Gastroesophageal sphincter (tissue), 3 donors: Measurements from ENCODE around the gene OTUD1.

Experiments used
- POLR2A ChIP-seq, 2 donors: fragments of 450-650 bp; IDR thresholded peaks; one replicate each; pipeline ENCODE4 v1.6.1; 2017; ENCODE audit warnings: antibody characterized with exemption in 2 of 2, mild to moderate bottlenecking in 2 of 2, moderate library complexity in 1 of 2
- TF ChIP-seq, protein P1 (sequence below), 4 experiments: fragments of 200-600 bp in 2 of 4; fragments of 450-650 bp in 2 of 4; sonication (generic) in 1 of 4; IDR thresholded peaks; one replicate each; pipeline ENCODE4 v1.5.1; 2017 to 2019; ENCODE audit warnings: antibody characterized with exemption in 4 of 4, mild to moderate bottlenecking in 2 of 4, moderate library complexity in 2 of 4

GRCh38 chr10:23406409-23406808 is 32.5 kb upstream of the OTUD1 start:
- TF ChIP-seq, protein P1, sequence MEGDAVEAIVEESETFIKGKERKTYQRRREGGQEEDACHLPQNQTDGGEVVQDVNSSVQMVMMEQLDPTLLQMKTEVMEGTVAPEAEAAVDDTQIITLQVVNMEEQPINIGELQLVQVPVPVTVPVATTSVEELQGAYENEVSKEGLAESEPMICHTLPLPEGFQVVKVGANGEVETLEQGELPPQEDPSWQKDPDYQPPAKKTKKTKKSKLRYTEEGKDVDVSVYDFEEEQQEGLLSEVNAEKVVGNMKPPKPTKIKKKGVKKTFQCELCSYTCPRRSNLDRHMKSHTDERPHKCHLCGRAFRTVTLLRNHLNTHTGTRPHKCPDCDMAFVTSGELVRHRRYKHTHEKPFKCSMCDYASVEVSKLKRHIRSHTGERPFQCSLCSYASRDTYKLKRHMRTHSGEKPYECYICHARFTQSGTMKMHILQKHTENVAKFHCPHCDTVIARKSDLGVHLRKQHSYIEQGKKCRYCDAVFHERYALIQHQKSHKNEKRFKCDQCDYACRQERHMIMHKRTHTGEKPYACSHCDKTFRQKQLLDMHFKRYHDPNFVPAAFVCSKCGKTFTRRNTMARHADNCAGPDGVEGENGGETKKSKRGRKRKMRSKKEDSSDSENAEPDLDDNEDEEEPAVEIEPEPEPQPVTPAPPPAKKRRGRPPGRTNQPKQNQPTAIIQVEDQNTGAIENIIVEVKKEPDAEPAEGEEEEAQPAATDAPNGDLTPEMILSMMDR (IDR thresholded peaks at IDR 0.05), result no peak
- TF ChIP-seq POLR2A (IDR thresholded peaks at IDR 0.05), result no peak
